IMR-90 (cell line): ENCODE data around the gene ADAM33. TPM values are rescaled to one million over a fixed set of nuclear protein-coding genes. Genes with fewer than 3 reads are reported as not detected.

ENCODE experiments used
- ATAC-seq: fragments of 200-7000 bp; cut with Tn5 transposase; 2 replicates; pipeline ENCODE4 v1.9.1; 2020; ENCODE audit warnings: low read depth, mild to moderate bottlenecking, moderate library complexity
- BruUV-seq: library from RNA; stranded (reverse); fragments of 400-500 nt; replicated peaks from 2 replicates; lab custom pipeline; 2021; lab: Mats Ljungman, UMichigan
- CTCF ChIA-PET: fragments of 300-600 bp; formaldehyde crosslinking; extraction: SDS; loops from one replicate; lab custom pipeline; 2021; ENCODE audit warnings: antibody characterized with exemption; lab: Yijun Ruan, JAX
- POLR2A ChIA-PET: fragments of 300-600 bp; sonication (Branson Sonifier 250); formaldehyde crosslinking; loops from one replicate; lab custom pipeline; 2022; ENCODE audit warnings: antibody characterized with exemption; ENCODE audit not compliant: unreplicated experiment; lab: Charles Lee
- DNase-seq: peaks from one replicate; pipeline ENCODE4 v3.0.0; 2013
- H2AFZ ChIP-seq: replicated peaks from 2 replicates; pipeline ENCODE3; 2013; ENCODE audit warnings: low read length, mild to moderate bottlenecking; ENCODE audit not compliant: poor library complexity
- H2AK5ac ChIP-seq: 2 replicates; pipeline ENCODE4 v1.6.1; 2013; ENCODE audit warnings: low read depth, low read length, inconsistent platforms
- H2AK9ac ChIP-seq: replicated peaks from 2 replicates; pipeline ENCODE3; 2013; ENCODE audit warnings: mild to moderate bottlenecking, low read depth, low read length, moderate library complexity; ENCODE audit not compliant: poor library complexity
- H2BK120ac ChIP-seq: 2 replicates; pipeline ENCODE4 v1.6.1; 2013; ENCODE audit warnings: low read depth, low read length, inconsistent platforms
- H2BK15ac ChIP-seq: 3 replicates; pipeline ENCODE4 v1.6.1; 2013; ENCODE audit warnings: low read depth, low read length, inconsistent platforms
- H2BK20ac ChIP-seq: 2 replicates; pipeline ENCODE4 v1.6.1; 2013; ENCODE audit warnings: low read depth, mild to moderate bottlenecking, inconsistent platforms, low read length, moderate library complexity
- H2BK5ac ChIP-seq: 2 replicates; pipeline ENCODE4 v1.6.1; 2013; ENCODE audit warnings: mild to moderate bottlenecking, low read depth, low read length, inconsistent platforms; ENCODE audit not compliant: poor library complexity, severe bottlenecking
- H3K14ac ChIP-seq: replicated peaks from 2 replicates; pipeline ENCODE4 v1.6.1; 2013; ENCODE audit warnings: low read depth, low read length, inconsistent platforms
- H3K18ac ChIP-seq: 2 replicates; pipeline ENCODE4 v1.6.1; 2013; ENCODE audit warnings: low read depth, low read length, control low read depth
- H3K23ac ChIP-seq: 2 replicates; pipeline ENCODE4 v1.6.1; 2013; ENCODE audit warnings: low read depth, low read length, inconsistent platforms
- H3K27ac ChIP-seq: 2 replicates; pipeline ENCODE4 v1.5.1; 2013; ENCODE audit warnings: mild to moderate bottlenecking, control low read depth, low read length; ENCODE audit not compliant: insufficient read depth
- H3K27me3 ChIP-seq: 2 replicates; pipeline ENCODE4 v1.6.1; 2013; ENCODE audit warnings: low read length; ENCODE audit not compliant: control insufficient read depth, insufficient read depth
- H3K36me3 ChIP-seq: 2 replicates; pipeline ENCODE4 v1.6.1; 2013; ENCODE audit warnings: low read length, mixed read lengths; ENCODE audit not compliant: control insufficient read depth, insufficient read depth
- H3K4ac ChIP-seq: 2 replicates; pipeline ENCODE4 v1.6.1; 2013; ENCODE audit warnings: low read depth, low read length, inconsistent platforms
- H3K4me1 ChIP-seq: 2 replicates; pipeline ENCODE4 v1.6.1; 2013; ENCODE audit warnings: low read length, mixed read lengths; ENCODE audit not compliant: control insufficient read depth, insufficient read depth
- H3K4me2 ChIP-seq: 2 replicates; pipeline ENCODE4 v1.6.1; 2013; ENCODE audit warnings: low read depth, mild to moderate bottlenecking, control low read depth, low read length, moderate library complexity
- H3K4me3 ChIP-seq: 2 replicates; pipeline ENCODE4 v1.5.1; 2013; ENCODE audit warnings: low read depth, mild to moderate bottlenecking, control low read depth, low read length, moderate library complexity; ENCODE audit not compliant: insufficient read depth
- H3K56ac ChIP-seq: 2 replicates; pipeline ENCODE4 v1.6.1; 2013; ENCODE audit warnings: low read length, inconsistent platforms; ENCODE audit not compliant: insufficient read depth; ENCODE audit errors: extremely low read depth
- H3K79me1 ChIP-seq, 2 experiments: 2 replicates each; pipeline ENCODE4 v1.6.1; 2013; ENCODE audit warnings: low read length in 2 of 2, inconsistent platforms in 1 of 2, low read depth in 1 of 2
- H3K9ac ChIP-seq: 2 replicates; pipeline ENCODE4 v1.6.1; 2013; ENCODE audit warnings: low read depth, low read length, control low read depth
- H3K9me1 ChIP-seq: 2 replicates; pipeline ENCODE4 v1.6.1; 2013; ENCODE audit warnings: low read length, inconsistent platforms; ENCODE audit not compliant: insufficient read depth
- H3K9me3 ChIP-seq: 2 replicates; pipeline ENCODE4 v1.6.1; 2013; ENCODE audit warnings: low read length; ENCODE audit not compliant: control insufficient read depth, insufficient read depth
- H4K20me1 ChIP-seq: 2 replicates; pipeline ENCODE4 v1.6.1; 2013; ENCODE audit warnings: low read length, inconsistent platforms; ENCODE audit not compliant: insufficient read depth
- H4K5ac ChIP-seq: 2 replicates; pipeline ENCODE4 v1.6.1; 2013; ENCODE audit warnings: mild to moderate bottlenecking, low read depth, low read length, control low read depth
- H4K8ac ChIP-seq, 2 experiments: 2 replicates each; pipeline ENCODE4 v1.6.1; 2013; ENCODE audit warnings: low read depth in 2 of 2, low read length in 2 of 2, control low read depth in 1 of 2, inconsistent platforms in 1 of 2
- H4K91ac ChIP-seq: 2 replicates; pipeline ENCODE4 v1.6.1; 2013; ENCODE audit warnings: low read depth, low read length, inconsistent platforms; ENCODE audit not compliant: insufficient read depth
- BHLHE40 ChIP-seq: fragments of 150-350 bp; IDR thresholded peaks from 2 replicates; pipeline ENCODE4 v1.6.1; 2016; ENCODE audit warnings: mild to moderate bottlenecking, low read depth, low read length
- CHD1 ChIP-seq: IDR thresholded peaks from 2 replicates; pipeline ENCODE4 v1.6.1; 2012; ENCODE audit warnings: low read depth, low read length, improper control_type of control experiment
- CTCF ChIP-seq: conservative IDR thresholded peaks from 2 replicates; pipeline ENCODE4 v1.5.1; 2012; ENCODE audit warnings: mild to moderate bottlenecking, low read depth, low read length, improper control_type of control experiment
- MXI1 ChIP-seq: IDR thresholded peaks from 2 replicates; pipeline ENCODE4 v1.6.1; 2012; ENCODE audit warnings: low read depth, mild to moderate bottlenecking, low read length, moderate library complexity, borderline replicate concordance
- RAD21 ChIP-seq: IDR thresholded peaks from 2 replicates; pipeline ENCODE4 v1.6.1; 2012; ENCODE audit warnings: low read length, improper control_type of control experiment
- SMC3 ChIP-seq: fragments of 150-350 bp; IDR thresholded peaks from 2 replicates; pipeline ENCODE4 v1.6.1; 2016; ENCODE audit warnings: low read depth, mild to moderate bottlenecking, antibody characterized with exemption, low read length, moderate library complexity
- WGBS, 2 experiments: methylation state at CpG; one replicate each; pipeline versions ENCODE4 v1.1.5 to v1.1.7; 2013; ENCODE audit warnings: missing lambda C conversion rate in 2 of 2; ENCODE audit not compliant: insufficient read length in 1 of 2; ENCODE audit errors: extremely low coverage in 2 of 2; 5-methylcytosine and 5-hydroxymethylcytosine counted together
- dilution Hi-C: fragments of 300-500 bp; cut with HindIII; formaldehyde crosslinking; loops from one replicate; pipeline ENCODE4 v1.14.3; 2018; ENCODE audit warnings: low sequenced_read_pairs; ENCODE audit not compliant: unreplicated experiment
- in situ Hi-C: fragments of 300-500 bp; cut with MboI; formaldehyde crosslinking; loops from 3 replicates; pipeline ENCODE4 v1.14.3; 2019; ENCODE audit warnings: low sequenced_read_pairs, inconsistent platforms, mixed read lengths
- intact Hi-C: fragments of 100-400 bp; cut with micrococcal nuclease; formaldehyde crosslinking; loops from 2 replicates; pipeline ENCODE4 v1.10.0; 2022
- polyA plus RNA-seq, 3 experiments: library from polyadenylated mRNA; depleted of rRNA; stranded (reverse); fragments of >200 nt; gene quantifications; 2 replicates each; pipeline ENCODE4 v1.2.3, GENCODE V29; 2012; ENCODE audit warnings: low replicate concordance in 1 of 3
- total RNA-seq: library from RNA; depleted of rRNA; stranded (reverse); fragments of >200 nt; gene quantifications from 2 replicates; pipeline ENCODE4 v1.2.3, GENCODE V29; 2012

ADAM33 gene
- total and polyA plus RNA-seq, 2 of the 4 experiments (the other 2 are of a cell fraction) = 0.18 to 1.7 TPM

- H4K8ac ChIP-seq = no peak overlapping the region
- no peak overlapping the region for H3K4me3 ChIP-seq
- no peak overlapping the region for H3K23ac ChIP-seq
- no peak overlapping the region for H3K4ac ChIP-seq
- H3K9me1 ChIP-seq = no peaks in the 10 kb centered on the region
- no peak overlapping the region for H3K27ac ChIP-seq
- ChIA-PET POLR2A (no interaction called here), CTCF (interaction anchor here (1.0 kb wide), 1 partner anchor 38 kb away, joined by 3 read pairs; no protein-coding TSS in a partner anchor)
- ATAC-seq (peak; percentile 88), DNase-seq (peak; percentile 37)
- no peak overlapping the region for H3K18ac ChIP-seq
- H2AFZ ChIP-seq = peak overlapping the region; percentile 18
- no peak overlapping the region for H2BK120ac ChIP-seq
- no peak overlapping the region for H3K14ac ChIP-seq
- intact Hi-C loops = loop anchor here (1.0 to 2.0 kb wide), 3 partner anchors 52 to 139 kb away; partner anchors contain the start of gene SPEF1
- H2BK20ac ChIP-seq = no peak overlapping the region
- no peaks in the 10 kb centered on the region for H3K79me1 ChIP-seq
- H4K91ac ChIP-seq = no peak overlapping the region
- H3K36me3 ChIP-seq = no peaks in the 10 kb centered on the region
- TF ChIP-seq RAD21 (peak; percentile 65), CTCF (peak; percentile 63), CHD1 (no peak), MXI1 (no peak), SMC3 (peak; percentile 40; the same call in 1 of the 2 replicates), BHLHE40 (no peak)
- no peak overlapping the region for H3K56ac ChIP-seq
- H4K5ac ChIP-seq = no peak overlapping the region
- dilution Hi-C loops = no loop called here
- H2AK5ac ChIP-seq = no peak overlapping the region
- peaks cover 10% of the 10 kb centered on the region for H3K27me3 ChIP-seq
- no peaks in the 10 kb centered on the region for H3K9me3 ChIP-seq
- in situ Hi-C loops = no loop called here
- H4K20me1 ChIP-seq = no peaks in the 10 kb centered on the region
- no peak overlapping the region for H2BK5ac ChIP-seq
- no TSS peak for BruUV-seq
- no peak overlapping the region for H3K9ac ChIP-seq
- H2BK15ac ChIP-seq = no peak overlapping the region
- no peaks in the 10 kb centered on the region for H3K4me1 ChIP-seq
- H3K4me2 ChIP-seq = no peak overlapping the region
- no peak overlapping the region for H2AK9ac ChIP-seq
- no CpG with 5 or more reads among the region's 4 CpGs for WGBS, 2 experiments
These were observed 34.5 kb upstream of the ADAM33 start for GRCh38 chr20:3716195-3716834.
